Large intestine (tissue), 3 donors: ENCODE results near the gene RPL38. TPM values are rescaled to one million over a fixed set of nuclear protein-coding genes. Genes with fewer than 3 reads are reported as not detected.

Experiments
- DNase-seq, 2 donors: peaks; one replicate each; pipeline versions ENCODE4 v3.0.0 to v3.0.0-alpha.2; 2013
- H3K27ac ChIP-seq: one replicate; pipeline ENCODE4 v1.5.1; 2013; ENCODE audit warnings: low read length
- H3K27me3 ChIP-seq: 2 replicates; pipeline ENCODE4 v1.6.1; 2013; ENCODE audit warnings: low read length; ENCODE audit not compliant: control insufficient read depth, insufficient read depth
- H3K36me3 ChIP-seq: 2 replicates; pipeline ENCODE4 v1.6.1; 2013; ENCODE audit warnings: low read length; ENCODE audit not compliant: control insufficient read depth, insufficient read depth
- H3K4me1 ChIP-seq: one replicate; pipeline ENCODE4 v1.6.1; 2013; ENCODE audit warnings: low read length; ENCODE audit not compliant: control insufficient read depth, insufficient read depth
- H3K4me3 ChIP-seq: one replicate; pipeline ENCODE4 v1.5.1; 2013; ENCODE audit warnings: low read length
- H3K9me3 ChIP-seq: one replicate; pipeline ENCODE4 v1.6.1; 2013; ENCODE audit warnings: mild to moderate bottlenecking, low read depth, low read length, moderate library complexity; ENCODE audit not compliant: control insufficient read depth
- WGBS: methylation state at CpG from one replicate; pipeline ENCODE4 v1.1.5; 2013; ENCODE audit warnings: low lambda C conversion rate; ENCODE audit not compliant: insufficient coverage; 5-methylcytosine and 5-hydroxymethylcytosine counted together
- polyA plus RNA-seq: library from polyadenylated mRNA; unstranded; fragments of 120-200 nt; gene quantifications from one replicate; pipeline ENCODE4 v1.2.1, GENCODE V29; 2013

RPL38 gene
- polyA plus RNA-seq, 1 donor = 1,774 TPM

GRCh38 chr17:74213861-74214391 is 10.4 kb downstream of the RPL38 start:
- H3K36me3 ChIP-seq = peaks cover 28% of the 10 kb centered on the region
- H3K9me3 ChIP-seq = peaks cover 4% of the 10 kb centered on the region
- WGBS = no CpG with 5 or more reads among the region's 33 CpGs
- H3K4me1 ChIP-seq = peaks cover 51% of the 10 kb centered on the region
- DNase-seq = peak in 1 of 2 donors; percentile 54
- H3K27me3 ChIP-seq = no peaks in the 10 kb centered on the region
- peak overlapping the region; percentile 65 for H3K27ac ChIP-seq
- peak overlapping the region; percentile 69 for H3K4me3 ChIP-seq

- Histone ChIP-seq H3K27me3 (no peaks in the 10 kb centered on the region), H3K4me3 (peak overlapping the region; percentile 69), H3K27ac (peak overlapping the region; percentile 65), H3K9me3 (peaks cover 4% of the 10 kb centered on the region), H3K4me1 (peaks cover 51% of the 10 kb centered on the region), H3K36me3 (peaks cover 20% of the 10 kb centered on the region)
- peak in 1 of 2 donors; percentile 83 for DNase-seq
- WGBS = no CpG with 5 or more reads among the region's 16 CpGs
Observed at GRCh38 chr17:74214484-74215341, 11.2 kb downstream of the RPL38 start.

GRCh38 chr17:74215342-74215727 is 11.9 kb downstream of the RPL38 start:
- peak overlapping the region; percentile 69 for H3K4me3 ChIP-seq
- H3K4me1 ChIP-seq = peaks cover 46% of the 10 kb centered on the region
- no CpG with 5 or more reads among the region's 6 CpGs for WGBS
- H3K27me3 ChIP-seq = no peaks in the 10 kb centered on the region
- peaks cover 4% of the 10 kb centered on the region for H3K9me3 ChIP-seq
- H3K27ac ChIP-seq = no peak overlapping the region
- DNase-seq = no peak
- H3K36me3 ChIP-seq = peaks cover 14% of the 10 kb centered on the region

- WGBS = no CpG with 5 or more reads among the region's 5 CpGs
- Histone ChIP-seq H3K27me3 (no peaks in the 10 kb centered on the region), H3K4me3 (no peak overlapping the region), H3K9me3 (peaks cover 4% of the 10 kb centered on the region), H3K27ac (no peak overlapping the region), H3K36me3 (peaks cover 11% of the 10 kb centered on the region), H3K4me1 (peaks cover 34% of the 10 kb centered on the region)
- DNase-seq = no peak
Observed at GRCh38 chr17:74216505-74216904, 13.0 kb downstream of the RPL38 start.

- no peak overlapping the region for H3K27ac ChIP-seq
- DNase-seq = no peak
- peaks cover 17% of the 10 kb centered on the region for H3K36me3 ChIP-seq
- no peak overlapping the region for H3K4me3 ChIP-seq
- H3K27me3 ChIP-seq = no peaks in the 10 kb centered on the region
- no CpG with 5 or more reads among the region's 13 CpGs for WGBS
- H3K9me3 ChIP-seq = peaks cover 4% of the 10 kb centered on the region
- peaks cover 27% of the 10 kb centered on the region for H3K4me1 ChIP-seq
Observed at GRCh38 chr17:74217037-74217730, 13.7 kb downstream of the RPL38 start.

GRCh38 chr17:74217888-74218287 is 14.4 kb downstream of the RPL38 start:
- no peak for DNase-seq
- H3K36me3 ChIP-seq = peaks cover 20% of the 10 kb centered on the region
- peaks cover 4% of the 10 kb centered on the region for H3K9me3 ChIP-seq
- peaks cover 20% of the 10 kb centered on the region for H3K4me1 ChIP-seq
- no peak overlapping the region for H3K27ac ChIP-seq
- no peak overlapping the region for H3K4me3 ChIP-seq
- H3K27me3 ChIP-seq = no peaks in the 10 kb centered on the region
- whole genome bisulfite sequencing = no CpG with 5 or more reads among the region's 2 CpGs

GRCh38 chr17:74218436-74218835 is 15.0 kb downstream of the RPL38 start:
- no peak overlapping the region for H3K4me3 ChIP-seq
- WGBS = no CpG with 5 or more reads among the region's 8 CpGs

GRCh38 chr17:74219576-74220133 is 16.2 kb downstream of the RPL38 start:
- H3K4me3 ChIP-seq = no peak overlapping the region
- H3K36me3 ChIP-seq = peaks cover 35% of the 10 kb centered on the region
- H3K27me3 ChIP-seq = no peaks in the 10 kb centered on the region
- no peak for DNase-seq
- 100% methylated on average over 1 of the region's 3 CpGs for WGBS
- H3K4me1 ChIP-seq = peaks cover 12% of the 10 kb centered on the region
- H3K27ac ChIP-seq = no peak overlapping the region
- no peaks in the 10 kb centered on the region for H3K9me3 ChIP-seq

More at GRCh38 chr17:74218436-74218835, 15.0 kb downstream of the RPL38 start:
- Histone ChIP-seq H3K4me1 (peaks cover 20% of the 10 kb centered on the region), H3K27me3 (no peaks in the 10 kb centered on the region), H3K9me3 (peaks cover 4% of the 10 kb centered on the region), H3K27ac (no peak overlapping the region), H3K36me3 (peaks cover 24% of the 10 kb centered on the region)
- no peak for DNase-seq

GRCh38 chr17:74220219-74220618 is 16.7 kb downstream of the RPL38 start:
- no CpG with 5 or more reads among the region's 2 CpGs for WGBS
- Histone ChIP-seq H3K9me3 (no peaks in the 10 kb centered on the region), H3K27ac (no peak overlapping the region), H3K27me3 (no peaks in the 10 kb centered on the region), H3K4me1 (peaks cover 6% of the 10 kb centered on the region), H3K4me3 (no peak overlapping the region), H3K36me3 (peaks cover 39% of the 10 kb centered on the region)
- DNase-seq = no peak
